ENCODE data around the gene TSHZ3. TPM values are rescaled to one million over a fixed set of nuclear protein-coding genes. Genes with fewer than 3 reads are reported as not detected.

TSHZ3 gene
- total and polyA plus RNA-seq, 2 of the 8 experiments (the other 6 are each of a cell fraction or from before 2014, with no cell fraction given), result 3.1 to 12.3 TPM

- TF ChIP-seq TCF12 (IDR thresholded peaks at IDR 0.05; ENCODE audit: low read depth, low read length) (no peak), ATF3 (IDR thresholded peaks at IDR 0.05; ENCODE audit: insufficient read depth, low read depth, low read length) (no peak), RXRA (IDR thresholded peaks at IDR 0.05; ENCODE audit: insufficient read depth, low read depth, low read length) (no peak), TEAD4 (IDR thresholded peaks at IDR 0.05; ENCODE audit: low read depth, low read length) (no peak), SRF (IDR thresholded peaks at IDR 0.05; ENCODE audit: low read depth, low read length) (peak; percentile 64), BCL11A (IDR thresholded peaks at IDR 0.05; ENCODE audit: low read depth in 2 of 2, low read length in 2 of 2) (no peak), CHD7 (IDR thresholded peaks at IDR 0.05; ENCODE audit: insufficient replicate concordance, low read length) (no peak), RBBP5 (IDR thresholded peaks at IDR 0.05; ENCODE audit: borderline replicate concordance, low read depth, low read length) (0 out of 2 replicates have a peak, but pooled peaks have one; percentile 37), CREB1 (IDR thresholded peaks at IDR 0.05) (no peak), EP300 (IDR thresholded peaks at IDR 0.05; ENCODE audit: borderline replicate concordance in 1 of 2, low read depth in 2 of 2, low read length in 2 of 2) (no peak)
- TF ChIP-seq, protein P1, sequence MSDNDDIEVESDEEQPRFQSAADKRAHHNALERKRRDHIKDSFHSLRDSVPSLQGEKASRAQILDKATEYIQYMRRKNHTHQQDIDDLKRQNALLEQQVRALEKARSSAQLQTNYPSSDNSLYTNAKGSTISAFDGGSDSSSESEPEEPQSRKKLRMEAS (IDR thresholded peaks at IDR 0.05), result no peak
Measured at GRCh38 chr19:31350693-31351055, 1.4 kb upstream of the TSHZ3 start (continued).
